Prostate gland (tissue), 2 donors: Measurements from ENCODE around the gene TOR3A.

Experiments
- POLR2A ChIP-seq: fragments of 450-650 bp; IDR thresholded peaks from one replicate; pipeline ENCODE4 v1.6.1; 2016; ENCODE audit warnings: antibody characterized with exemption, mild to moderate bottlenecking
- POLR2AphosphoS5 ChIP-seq: sonication (generic); formaldehyde crosslinking; IDR thresholded peaks from one replicate; pipeline ENCODE4 v1.6.1; 2017; ENCODE audit warnings: antibody characterized with exemption
- TF ChIP-seq, protein P1 (sequence below), 4 experiments: fragments of 200-600 bp in 2 of 4; fragments of 450-650 bp in 2 of 4; sonication (generic) in 2 of 4; IDR thresholded peaks; 1 replicate in 3 of 4; 2 replicates in 1 of 4; pipeline ENCODE4 v1.5.1; 2016 to 2019; ENCODE audit warnings: antibody characterized with exemption in 4 of 4, mild to moderate bottlenecking in 2 of 4, moderate library complexity in 2 of 4

GRCh38 chr1:179141592-179142251 is 59.9 kb downstream of the TOR3A start:
- TF ChIP-seq, protein P1, sequence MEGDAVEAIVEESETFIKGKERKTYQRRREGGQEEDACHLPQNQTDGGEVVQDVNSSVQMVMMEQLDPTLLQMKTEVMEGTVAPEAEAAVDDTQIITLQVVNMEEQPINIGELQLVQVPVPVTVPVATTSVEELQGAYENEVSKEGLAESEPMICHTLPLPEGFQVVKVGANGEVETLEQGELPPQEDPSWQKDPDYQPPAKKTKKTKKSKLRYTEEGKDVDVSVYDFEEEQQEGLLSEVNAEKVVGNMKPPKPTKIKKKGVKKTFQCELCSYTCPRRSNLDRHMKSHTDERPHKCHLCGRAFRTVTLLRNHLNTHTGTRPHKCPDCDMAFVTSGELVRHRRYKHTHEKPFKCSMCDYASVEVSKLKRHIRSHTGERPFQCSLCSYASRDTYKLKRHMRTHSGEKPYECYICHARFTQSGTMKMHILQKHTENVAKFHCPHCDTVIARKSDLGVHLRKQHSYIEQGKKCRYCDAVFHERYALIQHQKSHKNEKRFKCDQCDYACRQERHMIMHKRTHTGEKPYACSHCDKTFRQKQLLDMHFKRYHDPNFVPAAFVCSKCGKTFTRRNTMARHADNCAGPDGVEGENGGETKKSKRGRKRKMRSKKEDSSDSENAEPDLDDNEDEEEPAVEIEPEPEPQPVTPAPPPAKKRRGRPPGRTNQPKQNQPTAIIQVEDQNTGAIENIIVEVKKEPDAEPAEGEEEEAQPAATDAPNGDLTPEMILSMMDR (IDR thresholded peaks at IDR 0.05): no peak
- TF ChIP-seq POLR2A (no peak), POLR2AphosphoS5 (no peak)
